ENCODE measurements around the gene PRKAB1. TPM values are rescaled to one million over a fixed set of nuclear protein-coding genes. Genes with fewer than 3 reads are reported as not detected.

PRKAB1 gene
- total RNA-seq, 1 experiment from 2014 or later, result 42.2 TPM

GRCh38 chr12:119627019-119627643 lies 40.8 kb upstream of the PRKAB1 start:
- Histone ChIP-seq H3K9ac (ENCODE audit: extremely low read depth, insufficient read length, low read length) (no peak overlapping the region), H3K4me2 (ENCODE audit: insufficient read depth, insufficient read length, low read length) (no peak overlapping the region), H4K91ac (ENCODE audit: insufficient read length, low read depth, low read length) (no peak overlapping the region), H2AK5ac (ENCODE audit: insufficient read length, low read length) (no peak overlapping the region), H2AFZ (ENCODE audit: low read length) (no peak overlapping the region), H4K5ac (ENCODE audit: insufficient read length, low read depth, low read length) (no peak overlapping the region), H3K79me2 (ENCODE audit: insufficient read depth, low read length) (no peaks in the 10 kb centered on the region), H3K9me3 (ENCODE audit: control insufficient read depth, low read depth, low read length) (no peaks in the 10 kb centered on the region), H3K23me2 (ENCODE audit: insufficient read length, low read depth, low read length, poor library complexity, severe bottlenecking) (no peaks in the 10 kb centered on the region), H3K14ac (ENCODE audit: insufficient read depth, low read length) (no peak overlapping the region), H4K20me1 (ENCODE audit: control insufficient read depth, insufficient read depth, insufficient read length) (no peaks in the 10 kb centered on the region), H3K18ac (ENCODE audit: insufficient read length, low read depth, low read length) (no peak overlapping the region), H2BK12ac (ENCODE audit: insufficient read length, low read depth, low read length) (no peak overlapping the region), H4K8ac (replicated peaks; ENCODE audit: insufficient read length, low read depth, low read length) (no peak overlapping the region), H2BK20ac (ENCODE audit: low read depth, low read length, poor library complexity, severe bottlenecking) (no peak overlapping the region), H2BK5ac (ENCODE audit: insufficient read length, low read length) (no peak overlapping the region), H3K4me1 (ENCODE audit: insufficient read depth, low read length) (no peaks in the 10 kb centered on the region), H2BK15ac (ENCODE audit: low read depth, low read length) (no peak overlapping the region), H3K27ac (ENCODE audit: insufficient read length, low read depth, low read length) (no peak overlapping the region), H3K4ac (ENCODE audit: low read depth, low read length) (no peak overlapping the region), H3T11ph (ENCODE audit: low read length) (no peak overlapping the region), H3K79me1 (ENCODE audit: insufficient read depth, low read depth, low read length, poor library complexity, severe bottlenecking) (no peaks in the 10 kb centered on the region), H3K56ac (ENCODE audit: insufficient read length, low read depth, low read length) (no peak overlapping the region), H3K23ac (ENCODE audit: insufficient read length, low read depth, low read length) (no peak overlapping the region), H2BK120ac (ENCODE audit: low read depth, low read length, poor library complexity, severe bottlenecking) (no peak overlapping the region), H3K27me3 (ENCODE audit: insufficient read depth, low read length) (no peaks in the 10 kb centered on the region)
- Mint-ChIP-seq H3K27ac (no peak overlapping the region), H3K27me3 (ENCODE audit: low read depth) (peaks cover 17% of the 10 kb centered on the region), H3K9me3 (no peaks in the 10 kb centered on the region), H3K4me3 (no peak overlapping the region), H3K4me1 (no peaks in the 10 kb centered on the region), H3K36me3 (ENCODE audit: insufficient read depth in 1 of 3, low read depth in 3 of 3) (no peaks in the 10 kb centered on the region)
- DNase-seq, result no peak
- TF ChIP-seq, protein P1, sequence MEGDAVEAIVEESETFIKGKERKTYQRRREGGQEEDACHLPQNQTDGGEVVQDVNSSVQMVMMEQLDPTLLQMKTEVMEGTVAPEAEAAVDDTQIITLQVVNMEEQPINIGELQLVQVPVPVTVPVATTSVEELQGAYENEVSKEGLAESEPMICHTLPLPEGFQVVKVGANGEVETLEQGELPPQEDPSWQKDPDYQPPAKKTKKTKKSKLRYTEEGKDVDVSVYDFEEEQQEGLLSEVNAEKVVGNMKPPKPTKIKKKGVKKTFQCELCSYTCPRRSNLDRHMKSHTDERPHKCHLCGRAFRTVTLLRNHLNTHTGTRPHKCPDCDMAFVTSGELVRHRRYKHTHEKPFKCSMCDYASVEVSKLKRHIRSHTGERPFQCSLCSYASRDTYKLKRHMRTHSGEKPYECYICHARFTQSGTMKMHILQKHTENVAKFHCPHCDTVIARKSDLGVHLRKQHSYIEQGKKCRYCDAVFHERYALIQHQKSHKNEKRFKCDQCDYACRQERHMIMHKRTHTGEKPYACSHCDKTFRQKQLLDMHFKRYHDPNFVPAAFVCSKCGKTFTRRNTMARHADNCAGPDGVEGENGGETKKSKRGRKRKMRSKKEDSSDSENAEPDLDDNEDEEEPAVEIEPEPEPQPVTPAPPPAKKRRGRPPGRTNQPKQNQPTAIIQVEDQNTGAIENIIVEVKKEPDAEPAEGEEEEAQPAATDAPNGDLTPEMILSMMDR (conservative IDR thresholded peaks at IDR 0.05), result no peak
- no CpG with 5 or more reads among the region's 6 CpGs for WGBS (ENCODE audit: extremely low coverage, insufficient read length, low lambda C conversion rate)

All from H9 (cell line).